ENCODE results near the gene PIP4K2B. TPM values are rescaled to one million over a fixed set of nuclear protein-coding genes. Genes with fewer than 3 reads are reported as not detected.

Gene PIP4K2B
- total and polyA plus RNA-seq, 9 of the 15 experiments (the other 6 are each of a cell fraction or from before 2014, with no cell fraction given) = 3.7 to 29.9 (median 23.0) TPM

DNA sequence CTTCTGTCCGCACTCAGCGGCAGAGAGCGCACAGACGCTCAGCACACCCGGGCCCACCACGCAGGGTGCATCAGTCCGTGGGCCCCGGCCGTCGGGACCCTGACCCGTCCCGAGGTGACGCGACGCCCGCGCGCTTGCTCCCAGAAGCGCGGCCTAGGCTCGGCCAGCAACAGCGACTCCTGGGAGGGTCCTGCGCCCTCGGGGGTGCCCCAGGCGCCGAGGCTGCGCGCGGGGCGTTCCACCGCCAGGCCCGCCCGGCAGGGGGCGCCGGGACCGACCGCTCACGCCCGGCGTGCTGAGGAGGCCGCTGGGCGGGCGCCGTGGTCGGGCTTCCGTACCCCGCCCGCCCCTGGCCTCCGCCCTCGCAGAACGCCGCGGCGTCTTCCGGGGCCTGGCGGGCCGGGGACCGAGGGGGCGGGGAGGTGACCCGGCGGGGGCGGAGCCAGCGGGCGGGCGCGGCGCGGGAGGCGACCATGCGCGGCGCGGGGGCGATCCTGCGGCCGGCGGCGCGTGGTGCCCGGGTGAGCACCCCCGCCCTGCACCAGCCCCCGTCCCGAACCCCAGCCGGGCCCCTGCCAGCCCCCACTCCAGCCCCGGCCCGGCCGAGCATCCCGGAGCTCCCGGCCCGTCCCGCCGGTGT is 69.3 kb downstream of the PIP4K2B start, which contains the start of gene CISD3 (continued):
- TF ChIP-seq, protein P1, sequence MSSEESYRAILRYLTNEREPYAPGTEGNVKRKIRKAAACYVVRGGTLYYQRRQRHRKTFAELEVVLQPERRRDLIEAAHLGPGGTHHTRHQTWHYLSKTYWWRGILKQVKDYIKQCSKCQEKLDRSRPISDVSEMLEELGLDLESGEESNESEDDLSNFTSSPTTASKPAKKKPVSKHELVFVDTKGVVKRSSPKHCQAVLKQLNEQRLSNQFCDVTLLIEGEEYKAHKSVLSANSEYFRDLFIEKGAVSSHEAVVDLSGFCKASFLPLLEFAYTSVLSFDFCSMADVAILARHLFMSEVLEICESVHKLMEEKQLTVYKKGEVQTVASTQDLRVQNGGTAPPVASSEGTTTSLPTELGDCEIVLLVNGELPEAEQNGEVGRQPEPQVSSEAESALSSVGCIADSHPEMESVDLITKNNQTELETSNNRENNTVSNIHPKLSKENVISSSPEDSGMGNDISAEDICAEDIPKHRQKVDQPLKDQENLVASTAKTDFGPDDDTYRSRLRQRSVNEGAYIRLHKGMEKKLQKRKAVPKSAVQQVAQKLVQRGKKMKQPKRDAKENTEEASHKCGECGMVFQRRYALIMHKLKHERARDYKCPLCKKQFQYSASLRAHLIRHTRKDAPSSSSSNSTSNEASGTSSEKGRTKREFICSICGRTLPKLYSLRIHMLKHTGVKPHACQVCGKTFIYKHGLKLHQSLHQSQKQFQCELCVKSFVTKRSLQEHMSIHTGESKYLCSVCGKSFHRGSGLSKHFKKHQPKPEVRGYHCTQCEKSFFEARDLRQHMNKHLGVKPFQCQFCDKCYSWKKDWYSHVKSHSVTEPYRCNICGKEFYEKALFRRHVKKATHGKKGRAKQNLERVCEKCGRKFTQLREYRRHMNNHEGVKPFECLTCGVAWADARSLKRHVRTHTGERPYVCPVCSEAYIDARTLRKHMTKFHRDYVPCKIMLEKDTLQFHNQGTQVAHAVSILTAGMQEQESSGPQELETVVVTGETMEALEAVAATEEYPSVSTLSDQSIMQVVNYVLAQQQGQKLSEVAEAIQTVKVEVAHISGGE (CRISPR knock-in tag; IDR thresholded peaks at IDR 0.05) = peak in 1 of 3 experiments; percentile 14; a peak in 2 of 6 replicates
- TF ChIP-seq, protein P2, sequence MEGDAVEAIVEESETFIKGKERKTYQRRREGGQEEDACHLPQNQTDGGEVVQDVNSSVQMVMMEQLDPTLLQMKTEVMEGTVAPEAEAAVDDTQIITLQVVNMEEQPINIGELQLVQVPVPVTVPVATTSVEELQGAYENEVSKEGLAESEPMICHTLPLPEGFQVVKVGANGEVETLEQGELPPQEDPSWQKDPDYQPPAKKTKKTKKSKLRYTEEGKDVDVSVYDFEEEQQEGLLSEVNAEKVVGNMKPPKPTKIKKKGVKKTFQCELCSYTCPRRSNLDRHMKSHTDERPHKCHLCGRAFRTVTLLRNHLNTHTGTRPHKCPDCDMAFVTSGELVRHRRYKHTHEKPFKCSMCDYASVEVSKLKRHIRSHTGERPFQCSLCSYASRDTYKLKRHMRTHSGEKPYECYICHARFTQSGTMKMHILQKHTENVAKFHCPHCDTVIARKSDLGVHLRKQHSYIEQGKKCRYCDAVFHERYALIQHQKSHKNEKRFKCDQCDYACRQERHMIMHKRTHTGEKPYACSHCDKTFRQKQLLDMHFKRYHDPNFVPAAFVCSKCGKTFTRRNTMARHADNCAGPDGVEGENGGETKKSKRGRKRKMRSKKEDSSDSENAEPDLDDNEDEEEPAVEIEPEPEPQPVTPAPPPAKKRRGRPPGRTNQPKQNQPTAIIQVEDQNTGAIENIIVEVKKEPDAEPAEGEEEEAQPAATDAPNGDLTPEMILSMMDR (IDR thresholded peaks at IDR 0.05 in 2 of 3, conservative IDR thresholded peaks at IDR 0.05 in 1 of 3; ENCODE audit: insufficient read depth in 2 of 3, low read depth in 1 of 3, low read length in 3 of 3) = peak in 2 of 3 experiments; percentile 67 to 80
- TF ChIP-seq, protein P3, sequence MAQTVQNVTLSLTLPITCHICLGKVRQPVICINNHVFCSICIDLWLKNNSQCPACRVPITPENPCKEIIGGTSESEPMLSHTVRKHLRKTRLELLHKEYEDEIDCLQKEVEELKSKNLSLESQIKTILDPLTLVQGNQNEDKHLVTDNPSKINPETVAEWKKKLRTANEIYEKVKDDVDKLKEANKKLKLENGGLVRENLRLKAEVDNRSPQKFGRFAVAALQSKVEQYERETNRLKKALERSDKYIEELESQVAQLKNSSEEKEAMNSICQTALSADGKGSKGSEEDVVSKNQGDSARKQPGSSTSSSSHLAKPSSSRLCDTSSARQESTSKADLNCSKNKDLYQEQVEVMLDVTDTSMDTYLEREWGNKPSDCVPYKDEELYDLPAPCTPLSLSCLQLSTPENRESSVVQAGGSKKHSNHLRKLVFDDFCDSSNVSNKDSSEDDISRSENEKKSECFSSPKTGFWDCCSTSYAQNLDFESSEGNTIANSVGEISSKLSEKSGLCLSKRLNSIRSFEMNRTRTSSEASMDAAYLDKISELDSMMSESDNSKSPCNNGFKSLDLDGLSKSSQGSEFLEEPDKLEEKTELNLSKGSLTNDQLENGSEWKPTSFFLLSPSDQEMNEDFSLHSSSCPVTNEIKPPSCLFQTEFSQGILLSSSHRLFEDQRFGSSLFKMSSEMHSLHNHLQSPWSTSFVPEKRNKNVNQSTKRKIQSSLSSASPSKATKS (CRISPR knock-in tag; IDR thresholded peaks at IDR 0.05) = no peak
- peak; percentile 75 for TF ChIP-seq BHLHE40 (IDR thresholded peaks at IDR 0.05; ENCODE audit: low read length)
- peak; percentile 80 for TF ChIP-seq POLR2G (IDR thresholded peaks at IDR 0.05; ENCODE audit: low read depth, low read length)
- no peak for TF ChIP-seq CBX2 (IDR thresholded peaks at IDR 0.05; ENCODE audit: insufficient read depth, low read length, poor library complexity, severe bottlenecking)
- TF ChIP-seq CREB1 (IDR thresholded peaks at IDR 0.05) = 0 out of 2 replicates have a peak, but pooled peaks have one; percentile 24
- TF ChIP-seq CREB1 (CRISPR knock-in tag; IDR thresholded peaks at IDR 0.05) = 0 out of 2 replicates have a peak, but pooled peaks have one; percentile 27
- no peak for TF ChIP-seq TEAD4 (IDR thresholded peaks at IDR 0.05; ENCODE audit: low read length)
- no peak for TF ChIP-seq TEAD4 (CRISPR knock-in tag; IDR thresholded peaks at IDR 0.05; ENCODE audit: borderline replicate concordance)
- TF ChIP-seq MCM5 (IDR thresholded peaks at IDR 0.05; ENCODE audit: low read depth) = no peak
- TF ChIP-seq GATAD2A (IDR thresholded peaks at IDR 0.05) = peak; percentile 37; the same call in 1 of the 2 replicates
- peak; percentile 94 for TF ChIP-seq CCNT2 (IDR thresholded peaks at IDR 0.05; ENCODE audit: borderline replicate concordance, extremely low read depth, insufficient read length, low read depth, low read length)
- no peak for TF ChIP-seq ZNF263 (CRISPR knock-in tag; IDR thresholded peaks at IDR 0.05; ENCODE audit: borderline replicate concordance)
- no peak for TF ChIP-seq CBFA2T2 (conservative IDR thresholded peaks at IDR 0.05)
- TF ChIP-seq GTF2F1 (IDR thresholded peaks at IDR 0.05; ENCODE audit: low read depth, low read length) = no peak
- TF ChIP-seq ZNF785 (CRISPR knock-in tag; IDR thresholded peaks at IDR 0.05) = no peak
- TF ChIP-seq ZNF224 (CRISPR knock-in tag; IDR thresholded peaks at IDR 0.05) = no peak
